OCI-LY3 (cell line): ENCODE measurements around the gene BRAF.

Experiments
- H2AFZ ChIP-seq: fragments of 200-600, 300-600 bp; shearing (Covaris generic); 2 replicates; pipeline ENCODE4 v1.6.0; 2014; ENCODE audit warnings: antibody characterized with exemption, low read depth, low read length
- H3K27ac ChIP-seq: fragments of 200-600, 300-600 bp; sonication (generic); 2 replicates; pipeline ENCODE4 v1.5.1; 2014; ENCODE audit warnings: mild to moderate bottlenecking, low read length, moderate library complexity, mixed read lengths
- H3K27me3 ChIP-seq: fragments of 200-600, 300-600 bp; sonication (generic); 2 replicates; pipeline ENCODE4 v1.6.1; 2014; ENCODE audit warnings: low read depth, low read length, mixed read lengths
- H3K36me3 ChIP-seq: fragments of 200-600, 300-600 bp; sonication (generic); replicated peaks from 2 replicates; pipeline ENCODE3; 2014; ENCODE audit warnings: low read depth, low read length, mixed read lengths
- H3K4me1 ChIP-seq: fragments of 300-600, 200-600 bp; sonication (generic); 2 replicates; pipeline ENCODE4 v1.6.1; 2014; ENCODE audit warnings: low read length, mixed read lengths
- H3K4me2 ChIP-seq: fragments of 200-600, 300-600 bp; sonication (generic); 2 replicates; pipeline ENCODE4 v1.6.1; 2014; ENCODE audit warnings: low read length, mixed read lengths
- H3K4me3 ChIP-seq: fragments of 300-600, 200-600 bp; sonication (generic); 2 replicates; pipeline ENCODE4 v1.5.1; 2014; ENCODE audit warnings: antibody characterized with exemption, mild to moderate bottlenecking, low read length, moderate library complexity
- H3K79me2 ChIP-seq: fragments of 300-600, 200-600 bp; shearing (Covaris generic); 2 replicates; pipeline ENCODE4 v1.6.1; 2014; ENCODE audit warnings: mild to moderate bottlenecking, low read length, mixed read lengths
- H3K9ac ChIP-seq: fragments of 300-600, 200-600 bp; shearing (Covaris generic); 2 replicates; pipeline ENCODE4 v1.6.0; 2014; ENCODE audit warnings: mild to moderate bottlenecking, low read length, moderate library complexity
- H3K9me3 ChIP-seq: fragments of 200-600, 300-600 bp; shearing (Covaris generic); 2 replicates; pipeline ENCODE4 v1.6.1; 2014; ENCODE audit warnings: low read length, mixed read lengths; ENCODE audit not compliant: insufficient read depth
- H4K20me1 ChIP-seq: fragments of 200-600, 300-600 bp; sonication (generic); 2 replicates; pipeline ENCODE4 v1.6.1; 2016; ENCODE audit warnings: low read length, mixed read lengths; ENCODE audit not compliant: insufficient read depth
- CTCF ChIP-seq: fragments of 200-600, 300-600 bp; sonication (generic); IDR thresholded peaks from 2 replicates; pipeline ENCODE4 v1.5.1; 2014; ENCODE audit warnings: antibody characterized with exemption, low read length, low read depth
- EZH2phosphoT487 ChIP-seq: fragments of 200-600 bp; shearing (Covaris generic); IDR thresholded peaks from 2 replicates; pipeline ENCODE4 v1.6.1; 2018; ENCODE audit warnings: antibody characterized with exemption, mixed run types, low read depth

The BRAF gene

GRCh38 chr7:140927351-140927750 lies 2.6 kb upstream of the BRAF start:
- Histone ChIP-seq H3K27me3 (peaks cover 5% of the 10 kb centered on the region; the same call in 1 of the 2 replicates), H2AFZ (no peak overlapping the region)

GRCh38 chr7:140926021-140926817 lies 1.5 kb upstream of the BRAF start:
- peaks cover 24% of the 10 kb centered on the region for H3K4me1 ChIP-seq
- H2AFZ ChIP-seq: no peak overlapping the region
- H3K27me3 ChIP-seq: 0 out of 2 replicates have a peak, but pooled peaks cover 3% of the 10 kb centered on the region
- H3K4me2 ChIP-seq: no peak overlapping the region
- no peak for TF ChIP-seq CTCF
- no peak overlapping the region for H3K27ac ChIP-seq
- H3K79me2 ChIP-seq: peaks cover 33% of the 10 kb centered on the region
- H3K9me3 ChIP-seq: no peaks in the 10 kb centered on the region
- H4K20me1 ChIP-seq: peaks cover 22% of the 10 kb centered on the region
- H3K9ac ChIP-seq: no peak overlapping the region
- no peak overlapping the region for H3K4me3 ChIP-seq
- no peaks in the 10 kb centered on the region for H3K36me3 ChIP-seq

More at GRCh38 chr7:140927351-140927750, 2.6 kb upstream of the BRAF start:
- H4K20me1 ChIP-seq: peaks cover 13% of the 10 kb centered on the region
- no peak for TF ChIP-seq CTCF
- no peak overlapping the region for H3K27ac ChIP-seq
- H3K4me2 ChIP-seq: no peak overlapping the region
- H3K36me3 ChIP-seq: no peaks in the 10 kb centered on the region
- H3K9ac ChIP-seq: no peak overlapping the region
- no peaks in the 10 kb centered on the region for H3K9me3 ChIP-seq
- H3K4me3 ChIP-seq: no peak overlapping the region
- peaks cover 21% of the 10 kb centered on the region for H3K79me2 ChIP-seq
- H3K4me1 ChIP-seq: peaks cover 12% of the 10 kb centered on the region

- H4K20me1 ChIP-seq: peaks cover 34% of the 10 kb centered on the region
- peaks cover 29% of the 10 kb centered on the region for H3K4me1 ChIP-seq
- H2AFZ ChIP-seq: peak overlapping the region; percentile 82
- H3K4me2 ChIP-seq: peak overlapping the region; percentile 97
- H3K9ac ChIP-seq: peak overlapping the region; percentile 96
- H3K27ac ChIP-seq: peak overlapping the region; percentile 77
- no peaks in the 10 kb centered on the region for H3K9me3 ChIP-seq
- H3K27me3 ChIP-seq: no peaks in the 10 kb centered on the region
- H3K36me3 ChIP-seq: no peaks in the 10 kb centered on the region
- TF ChIP-seq CTCF: peak; percentile 56
- TF ChIP-seq EZH2phosphoT487: no peak
- peaks cover 53% of the 10 kb centered on the region for H3K79me2 ChIP-seq
- H3K4me3 ChIP-seq: peak overlapping the region; percentile 94
Observed at GRCh38 chr7:140924019-140924820, 509 bp downstream of the BRAF start.

GRCh38 chr7:140923358-140924006 lies 1.2 kb downstream of the BRAF start:
- Histone ChIP-seq H3K27ac (peak overlapping the region; percentile 77), H2AFZ (peak overlapping the region; percentile 82)

More at GRCh38 chr7:140923358-140924006, 1.2 kb downstream of the BRAF start:
- Histone ChIP-seq H3K27me3 (no peaks in the 10 kb centered on the region), H3K9ac (peak overlapping the region; percentile 96), H3K36me3 (peaks cover 2% of the 10 kb centered on the region), H3K9me3 (no peaks in the 10 kb centered on the region), H4K20me1 (peaks cover 35% of the 10 kb centered on the region), H3K4me3 (peak overlapping the region; percentile 94), H3K4me1 (peaks cover 29% of the 10 kb centered on the region), H3K4me2 (peak overlapping the region; percentile 97), H3K79me2 (peaks cover 60% of the 10 kb centered on the region)
- no peak for TF ChIP-seq EZH2phosphoT487
- no peak for TF ChIP-seq CTCF
